ENCODE data around the gene C4orf46.
"Not testable (repeated sequence)": the region's sequence is repeated elsewhere in the genome, so short reads cannot be mapped to it uniquely, and the experiment has no call there.

C4orf46 gene

DNA sequence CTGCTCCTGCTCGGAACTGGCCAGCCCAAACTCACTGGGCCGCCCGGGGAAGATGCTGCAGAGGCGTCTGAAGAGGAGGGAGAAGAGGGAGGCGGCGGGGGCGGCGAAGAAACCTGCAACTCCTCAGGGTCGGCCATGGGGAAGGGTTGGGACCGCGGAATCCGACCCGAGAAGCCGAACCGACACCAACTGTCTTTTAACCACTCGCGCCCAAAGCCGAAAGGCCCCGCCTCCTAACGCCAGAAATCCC lies at the start of gene C4orf46:
Gene C4orf46 (minus strand): TSS at position 223 of the 250 bp plus-strand sequence. CDS start 86 bp downstream, at position 137.
- DNase-seq, result peak in 2 of 51 donors; percentile 69 to 91

- DNase-seq, result no peak
Measured at GRCh38 chr4:158715802-158716201, 44.1 kb upstream of the C4orf46 start.

- DNase-seq, result no peak
Measured at GRCh38 chr4:158714937-158715336, 43.2 kb upstream of the C4orf46 start.

- DNase-seq, result not testable (repeated sequence)
Measured at GRCh38 chr4:158712622-158713021, 40.9 kb upstream of the C4orf46 start.

GRCh38 chr4:158710814-158711213 lies 39.1 kb upstream of the C4orf46 start:
- DNase-seq, result no peak

- DNase-seq, result no peak
Measured at GRCh38 chr4:158704274-158704673, 32.6 kb upstream of the C4orf46 start.

DNA sequence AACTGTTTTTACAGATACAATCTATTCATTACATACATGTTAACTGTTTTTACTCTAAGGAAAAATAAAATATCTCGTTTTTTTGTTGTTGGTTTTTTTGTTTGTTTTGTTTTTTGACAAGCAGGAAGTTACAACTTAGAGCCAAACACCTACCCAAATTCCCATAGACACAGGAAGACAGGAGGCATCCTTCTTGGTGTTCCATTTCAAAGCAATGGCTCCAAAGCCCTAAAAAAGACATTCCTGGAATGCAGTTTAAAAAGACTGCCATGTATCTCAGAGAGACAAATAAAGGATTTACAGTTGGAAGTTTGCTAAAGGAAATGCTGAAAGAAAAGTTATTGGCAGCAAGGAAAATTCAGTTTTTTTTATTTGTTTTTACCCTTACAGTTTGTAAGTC lies 17.1 kb upstream of the C4orf46 start:
- DNase-seq, result no peak

DNA sequence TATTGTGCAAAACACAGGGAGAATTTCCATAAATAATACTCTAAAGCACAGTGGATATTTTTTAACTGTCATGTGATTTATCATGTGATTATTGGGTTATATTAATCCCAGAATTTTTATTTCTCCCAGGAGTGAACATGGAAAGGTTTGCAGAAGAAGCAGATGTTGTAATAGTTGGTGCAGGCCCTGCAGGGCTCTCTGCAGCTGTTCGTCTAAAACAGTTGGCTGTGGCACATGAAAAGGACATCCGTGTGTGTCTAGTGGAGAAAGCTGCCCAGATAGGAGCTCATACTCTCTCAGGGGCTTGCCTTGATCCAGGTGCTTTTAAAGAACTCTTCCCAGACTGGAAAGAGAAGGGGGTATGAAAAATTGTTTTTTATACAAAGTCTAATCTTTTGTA lies 10.4 kb upstream of the C4orf46 start:
- DNase-seq, result no peak

DNA sequence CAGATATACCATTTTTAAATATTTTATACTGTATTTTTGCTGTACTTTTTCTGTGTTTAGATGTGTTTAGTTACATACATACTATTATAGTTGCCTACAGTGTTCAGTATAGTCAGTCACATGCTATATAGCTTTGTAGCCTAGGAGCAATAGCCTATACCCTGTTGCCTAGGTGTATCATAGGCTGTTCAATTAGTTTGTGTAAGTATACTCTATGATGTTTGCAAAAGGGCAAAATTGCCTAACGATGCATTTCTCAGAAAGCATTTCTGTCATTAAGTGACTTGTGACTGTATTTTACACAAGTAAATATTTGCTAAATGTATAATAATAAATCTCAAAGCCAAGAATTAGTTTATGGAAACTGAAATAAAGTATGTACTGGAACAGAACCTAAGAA lies 9.9 kb upstream of the C4orf46 start:
- no peak for DNase-seq

DNA sequence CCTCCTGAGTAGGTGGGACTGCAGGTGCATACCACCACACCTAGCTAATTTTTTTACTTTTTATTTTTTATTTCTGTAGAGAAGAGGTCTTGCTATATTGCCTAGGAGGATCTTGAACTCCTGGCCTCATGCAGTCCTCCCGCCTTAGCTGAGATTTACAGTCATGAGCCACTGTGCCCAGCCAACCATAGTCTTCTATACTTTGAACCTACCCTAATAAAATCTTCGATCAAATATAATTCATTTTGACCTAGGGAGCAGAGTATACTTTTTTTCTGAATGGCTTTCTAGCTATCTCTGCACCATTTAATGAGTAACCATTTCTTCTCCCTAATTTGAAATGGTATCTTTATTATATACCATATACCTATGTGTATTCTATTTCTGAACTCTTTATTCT lies 7.1 kb upstream of the C4orf46 start:
- no peak for DNase-seq

DNA sequence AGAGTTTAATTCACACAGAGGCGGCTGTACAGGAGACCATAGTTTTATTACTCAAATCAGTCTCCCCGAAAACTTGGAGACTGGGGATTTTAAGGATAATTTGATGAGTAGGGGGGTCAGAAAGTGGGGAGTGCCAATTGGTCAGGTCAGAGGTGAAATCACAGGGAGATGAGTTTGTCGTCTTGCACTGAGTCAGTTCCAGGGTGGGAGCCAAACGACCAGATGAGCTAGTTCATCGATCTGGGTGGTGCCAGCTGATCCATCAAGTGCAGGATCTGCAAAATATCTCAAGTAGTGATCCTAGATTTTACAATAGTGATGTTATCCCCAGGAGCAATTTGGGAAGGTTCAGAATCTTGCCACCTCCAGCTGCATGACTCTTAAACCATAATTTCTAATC lies 4.4 kb upstream of the C4orf46 start:
- DNase-seq, result no peak

DNA sequence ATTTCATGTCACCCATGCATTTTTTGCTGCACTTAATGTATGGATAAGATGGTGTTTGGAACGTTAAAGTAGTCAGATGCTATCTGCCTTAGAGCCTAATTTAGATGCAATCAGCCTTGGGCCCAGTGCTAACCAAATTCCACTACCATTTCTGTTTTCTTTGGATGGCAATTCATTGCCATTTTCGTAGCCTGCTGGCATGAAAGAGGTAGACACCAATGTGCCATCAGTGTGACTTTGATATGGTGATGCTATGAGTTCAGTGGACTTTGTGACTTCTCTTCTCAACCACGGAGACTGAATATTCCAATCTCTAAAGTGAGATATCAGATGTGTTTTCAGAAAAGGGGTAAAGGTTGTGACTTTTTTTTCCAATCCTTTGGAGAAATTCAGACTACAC lies 1.9 kb upstream of the C4orf46 start:
- DNase-seq, result no peak

DNA sequence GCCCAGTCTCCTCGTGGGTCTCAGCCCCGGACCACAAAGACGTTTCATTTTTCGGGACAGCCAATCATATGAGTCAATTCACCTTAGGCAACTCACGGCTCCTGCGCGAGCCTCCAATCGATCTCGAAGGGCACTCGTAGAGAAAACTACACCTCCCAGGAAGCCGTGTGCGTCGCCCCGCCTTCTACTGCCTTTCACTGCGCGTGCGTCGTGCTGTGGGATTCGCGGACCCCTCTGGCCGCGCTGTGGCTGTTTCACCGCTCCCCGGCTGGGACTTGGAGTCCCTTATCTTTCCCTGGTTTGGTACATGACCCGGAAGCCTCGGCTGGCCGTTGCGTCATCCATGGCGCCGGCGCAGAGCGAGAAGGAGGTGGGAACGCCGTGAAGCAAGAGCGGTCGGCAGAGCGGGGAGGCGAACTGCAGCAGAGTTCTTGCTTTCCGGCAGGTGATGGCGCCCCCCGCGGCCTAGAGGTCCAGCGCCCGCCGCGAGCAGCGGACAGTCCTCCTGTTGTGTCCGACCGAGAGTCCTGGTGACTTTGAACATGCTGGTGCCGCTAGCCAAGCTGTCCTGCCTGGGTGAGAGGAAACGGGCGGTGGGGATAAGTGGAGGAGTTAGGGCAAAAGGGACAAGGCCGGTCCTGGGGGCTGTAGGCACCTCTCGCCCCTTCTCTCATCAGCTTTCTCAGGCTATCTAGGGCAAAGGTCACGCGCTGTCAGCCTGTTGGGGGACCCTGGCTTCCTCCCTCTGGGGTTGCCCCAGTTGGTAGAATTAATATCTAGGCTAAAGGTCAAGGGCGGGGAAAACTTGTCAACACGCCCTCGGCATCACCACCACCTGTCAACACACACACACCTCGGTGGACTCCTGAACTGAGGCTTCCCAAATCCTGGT lies 474 bp upstream of the C4orf46 start, which contains the start of gene ETFDH:
Gene ETFDH (plus strand): TSS at position 382 of the 892 bp plus-strand sequence. CDS start 161 bp downstream, at position 543.
- peak; percentile 82 to 100 (median 99) for DNase-seq

GRCh38 chr4:158670975-158671664 lies 567 bp downstream of the C4orf46 start:
- peak in 45 of 51 donors; percentile 1 to 66 (median 36) for DNase-seq

- DNase-seq, result no peak
Measured at GRCh38 chr4:158669310-158669709, 2.4 kb downstream of the C4orf46 start.

- DNase-seq, result no peak
Measured at GRCh38 chr4:158667651-158668198, 4.0 kb downstream of the C4orf46 start.

- no peak for DNase-seq
Measured at GRCh38 chr4:158666892-158667291, 4.8 kb downstream of the C4orf46 start.

GRCh38 chr4:158664806-158665205 lies 6.9 kb downstream of the C4orf46 start:
- no peak for DNase-seq

DNA sequence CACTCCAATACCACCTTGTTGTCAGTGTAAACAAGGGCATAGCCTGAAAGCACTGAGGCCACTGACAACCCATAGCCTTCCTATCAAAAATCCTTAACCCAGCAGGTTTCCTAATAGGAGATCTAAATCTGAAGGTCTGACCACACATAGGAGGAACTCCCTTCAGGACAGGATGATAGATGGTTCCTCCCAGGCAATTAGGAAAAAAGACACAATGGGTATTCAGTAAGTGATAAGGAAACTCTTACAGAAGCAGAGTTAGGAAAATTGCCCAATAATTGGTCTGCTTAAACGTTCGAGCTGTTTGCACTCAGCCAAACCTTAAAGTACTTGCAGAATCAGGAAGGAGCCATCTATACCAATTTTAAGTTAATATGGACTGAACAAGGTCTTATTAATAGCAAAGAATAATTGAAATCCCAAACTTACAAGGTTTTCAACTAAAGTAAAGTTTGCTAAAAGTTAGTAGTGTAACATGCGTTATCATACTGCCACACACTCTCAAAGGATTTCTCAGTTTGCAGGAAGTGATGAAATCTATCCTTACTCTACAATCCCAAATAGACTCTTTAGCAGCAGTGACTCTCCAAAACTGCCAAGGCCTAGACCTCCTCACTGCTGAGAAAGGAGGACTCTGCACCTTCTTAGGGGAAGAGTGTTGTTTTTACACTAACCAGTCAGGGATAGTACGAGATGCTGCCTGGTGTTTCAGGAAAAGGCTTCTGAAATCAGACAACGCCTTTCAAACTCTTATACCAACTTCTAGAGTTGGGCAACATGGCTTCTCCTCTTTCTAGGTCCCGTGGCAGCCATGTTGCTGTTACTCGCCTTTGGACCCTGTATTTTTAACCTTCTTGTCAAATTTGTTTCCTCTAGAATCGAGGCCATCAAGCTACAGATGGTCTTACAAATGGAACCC lies 7.7 kb downstream of the C4orf46 start:
- not testable (repeated sequence) for DNase-seq

GRCh38 chr4:158663255-158663654 lies 8.4 kb downstream of the C4orf46 start:
- DNase-seq, result not testable (repeated sequence)

DNA sequence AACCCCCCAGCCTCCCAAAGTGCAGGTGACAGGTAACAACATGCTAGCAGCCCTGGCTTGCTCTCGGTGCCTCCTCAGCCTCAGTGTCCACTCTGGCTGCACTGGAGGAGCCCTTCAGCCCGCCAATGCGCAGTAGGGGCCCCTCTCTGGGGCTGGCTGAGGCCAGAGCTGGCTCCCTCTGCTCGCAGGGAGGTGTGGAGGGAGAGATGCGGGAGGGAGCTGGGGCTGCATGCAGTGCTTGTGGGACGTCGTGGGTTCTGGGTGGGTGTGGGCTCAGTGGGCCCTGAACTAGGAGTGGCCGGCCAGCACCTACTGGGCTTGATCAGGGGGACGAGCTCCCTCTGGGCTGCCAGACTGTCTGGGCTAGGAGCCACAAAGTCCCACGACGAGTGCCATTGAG lies 14.4 kb downstream of the C4orf46 start:
- no peak for DNase-seq

Data from hypothalamus (tissue), 51 donors.